Chondrocyte (in vitro differentiated cells): ENCODE measurements around the gene ICAM2. TPM values are rescaled to one million over a fixed set of nuclear protein-coding genes. Genes with fewer than 3 reads are reported as not detected.
A peak's percentile ranks its signal among the peaks of the same experiment; 100 is the strongest.

ENCODE experiments used
- DNase-seq: peaks from one replicate; pipeline ENCODE4 v3.0.0; 2021; ENCODE audit warnings: mixed read lengths, low spot score
- H3K27ac Mint-ChIP-seq: one replicate; pipeline ENCODE4 v1.8.0; 2021; ENCODE audit warnings: mild to moderate bottlenecking, moderate library complexity, mixed read lengths; ENCODE audit not compliant: unreplicated experiment
- H3K27me3 Mint-ChIP-seq: 2 replicates; pipeline ENCODE4 v1.8.0; 2021; ENCODE audit warnings: low read depth, mixed read lengths
- H3K36me3 Mint-ChIP-seq: 2 replicates; pipeline ENCODE4 v1.8.0; 2021; ENCODE audit warnings: low read depth, mixed read lengths
- H3K4me1 Mint-ChIP-seq: 2 replicates; pipeline ENCODE4 v1.8.0; 2021; ENCODE audit warnings: low read depth, mild to moderate bottlenecking, mixed read lengths
- H3K4me3 Mint-ChIP-seq: one replicate; pipeline ENCODE4 v1.8.0; 2021; ENCODE audit warnings: mild to moderate bottlenecking, moderate library complexity, mixed read lengths; ENCODE audit not compliant: unreplicated experiment
- H3K9me3 Mint-ChIP-seq: 2 replicates; pipeline ENCODE4 v1.8.0; 2021; ENCODE audit warnings: low read depth, mixed read lengths
- total RNA-seq: library from RNA; stranded (reverse); gene quantifications from 3 replicates; pipeline ENCODE4 v1.2.1, GENCODE V29; 2021
- TF ChIP-seq, protein P1 (sequence below): fragments of 200-600 bp; sonication (generic); IDR thresholded peaks from 2 replicates; pipeline ENCODE4 v1.5.0; 2021; ENCODE audit warnings: antibody characterized with exemption, mild to moderate bottlenecking, moderate library complexity

Gene ICAM2
- total RNA-seq, 1 donor from 2014 or later: not detected

DNA sequence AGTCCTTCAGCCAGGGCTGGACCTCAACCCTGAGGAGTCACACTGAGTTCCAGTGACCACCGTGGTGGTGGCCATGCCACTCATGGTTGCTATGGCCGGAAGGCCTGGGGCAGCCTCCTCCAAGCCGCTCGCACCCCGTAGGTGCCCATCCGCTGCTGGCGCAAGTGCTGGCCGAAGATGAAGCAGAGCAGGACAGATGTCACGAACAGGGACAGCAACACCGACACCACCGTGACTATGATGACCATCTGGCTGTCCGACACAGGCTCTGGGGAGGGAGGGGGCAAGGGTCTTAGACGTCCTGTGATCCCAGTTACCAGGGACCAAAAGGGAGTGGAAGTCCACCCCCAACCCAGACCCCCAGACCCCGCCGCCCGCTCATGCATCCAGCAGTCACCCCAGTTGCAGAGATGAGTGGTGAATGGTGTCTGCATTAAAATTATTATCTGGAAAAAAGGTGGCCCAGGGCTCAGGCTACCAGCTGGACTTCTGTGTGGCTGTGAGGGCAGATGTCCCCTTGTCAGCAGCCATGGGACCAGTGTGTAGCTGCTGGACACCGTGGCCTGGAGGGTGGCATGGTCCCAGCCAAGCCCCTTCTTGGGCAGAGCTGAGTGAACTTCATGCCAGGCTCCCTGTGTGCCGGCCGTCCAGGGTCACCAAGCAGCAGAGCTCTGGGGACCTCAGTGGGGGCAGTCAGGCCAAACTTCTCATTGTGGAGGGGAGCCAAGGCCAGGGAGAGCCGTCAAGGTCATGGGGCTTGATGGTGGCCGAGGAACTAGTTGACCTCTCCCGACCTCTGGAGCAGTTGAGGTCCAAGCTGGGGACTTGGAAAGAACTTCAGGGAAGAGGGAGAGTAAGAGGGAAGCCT is 17.5 kb downstream of the ICAM2 start:
- Mint-ChIP-seq H3K9me3 (no peaks in the 10 kb centered on the region), H3K4me1 (peaks cover 11% of the 10 kb centered on the region), H3K36me3 (no peaks in the 10 kb centered on the region), H3K4me3 (no peak overlapping the region), H3K27ac (no peak overlapping the region), H3K27me3 (peaks cover 2% of the 10 kb centered on the region)
- DNase-seq: peak; percentile 85
- TF ChIP-seq, protein P1, sequence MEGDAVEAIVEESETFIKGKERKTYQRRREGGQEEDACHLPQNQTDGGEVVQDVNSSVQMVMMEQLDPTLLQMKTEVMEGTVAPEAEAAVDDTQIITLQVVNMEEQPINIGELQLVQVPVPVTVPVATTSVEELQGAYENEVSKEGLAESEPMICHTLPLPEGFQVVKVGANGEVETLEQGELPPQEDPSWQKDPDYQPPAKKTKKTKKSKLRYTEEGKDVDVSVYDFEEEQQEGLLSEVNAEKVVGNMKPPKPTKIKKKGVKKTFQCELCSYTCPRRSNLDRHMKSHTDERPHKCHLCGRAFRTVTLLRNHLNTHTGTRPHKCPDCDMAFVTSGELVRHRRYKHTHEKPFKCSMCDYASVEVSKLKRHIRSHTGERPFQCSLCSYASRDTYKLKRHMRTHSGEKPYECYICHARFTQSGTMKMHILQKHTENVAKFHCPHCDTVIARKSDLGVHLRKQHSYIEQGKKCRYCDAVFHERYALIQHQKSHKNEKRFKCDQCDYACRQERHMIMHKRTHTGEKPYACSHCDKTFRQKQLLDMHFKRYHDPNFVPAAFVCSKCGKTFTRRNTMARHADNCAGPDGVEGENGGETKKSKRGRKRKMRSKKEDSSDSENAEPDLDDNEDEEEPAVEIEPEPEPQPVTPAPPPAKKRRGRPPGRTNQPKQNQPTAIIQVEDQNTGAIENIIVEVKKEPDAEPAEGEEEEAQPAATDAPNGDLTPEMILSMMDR: no peak

DNA sequence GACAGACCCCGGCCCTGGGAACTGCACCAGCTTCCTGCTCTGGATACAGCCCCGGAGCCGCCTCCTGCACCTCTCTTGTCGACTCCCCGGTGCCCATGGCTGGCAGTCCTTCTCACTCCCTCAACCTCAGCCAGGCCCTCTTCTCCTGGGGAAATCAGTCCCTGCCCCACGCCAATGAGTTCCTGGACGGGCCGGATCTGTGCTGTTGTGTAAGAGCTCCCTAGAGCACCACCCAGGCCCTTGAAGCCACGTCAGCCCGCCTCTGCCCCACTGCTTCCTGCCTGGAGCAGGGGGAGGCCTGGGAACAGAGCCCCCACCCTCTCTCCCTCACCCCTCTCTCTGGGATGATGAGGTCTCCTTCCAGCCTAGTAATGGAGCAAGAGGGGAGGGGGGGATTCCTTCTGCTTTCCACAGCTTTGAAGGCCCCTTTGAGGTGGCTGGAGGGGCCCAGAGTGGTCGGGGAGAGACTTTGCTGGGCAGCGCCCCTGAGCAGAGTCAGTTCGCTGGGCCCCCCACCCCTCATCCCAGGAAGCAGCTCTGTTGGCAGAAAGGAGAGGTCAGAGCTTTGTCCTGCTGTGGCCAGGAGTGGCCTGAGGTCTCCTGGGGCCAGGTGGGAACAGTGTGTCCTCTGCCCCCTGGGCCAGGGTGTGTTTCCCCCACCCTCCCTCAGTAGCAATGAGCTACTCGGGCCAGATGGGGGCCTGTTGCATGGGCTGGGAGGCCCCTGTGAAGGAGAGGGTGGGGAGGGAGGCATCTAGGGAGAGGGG is 18.5 kb downstream of the ICAM2 start:
- peak; percentile 89 for DNase-seq
- Mint-ChIP-seq H3K9me3 (no peaks in the 10 kb centered on the region), H3K27me3 (peaks cover 5% of the 10 kb centered on the region), H3K36me3 (no peaks in the 10 kb centered on the region), H3K4me3 (no peak overlapping the region), H3K4me1 (peaks cover 12% of the 10 kb centered on the region), H3K27ac (no peak overlapping the region)
- TF ChIP-seq, protein P1: no peak

DNA sequence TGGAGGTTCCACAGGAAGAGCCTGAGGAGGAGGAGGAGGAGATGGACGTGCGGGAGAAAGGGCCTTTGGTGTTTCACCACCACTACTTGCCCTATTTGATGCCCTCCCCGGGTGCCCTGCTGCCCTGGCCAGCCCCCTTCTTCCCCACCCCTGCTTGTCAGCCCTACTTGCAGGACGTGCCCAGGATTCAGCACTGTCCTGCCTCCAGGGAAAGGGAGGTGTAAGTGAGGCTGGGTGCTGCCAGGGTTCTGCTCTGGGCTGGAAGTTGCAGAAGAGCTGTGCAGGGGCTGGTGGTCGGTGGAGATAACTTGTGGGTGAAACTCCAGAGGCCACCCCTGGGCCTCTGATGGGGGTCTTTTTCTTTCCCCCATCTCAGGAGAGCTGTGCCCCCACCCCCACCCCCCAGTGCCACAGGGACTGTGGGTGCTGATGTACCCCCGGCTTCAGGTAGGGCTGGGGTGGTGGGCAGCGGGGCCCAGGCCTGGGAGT is 19.3 kb downstream of the ICAM2 start:
- Mint-ChIP-seq H3K27me3 (peaks cover 13% of the 10 kb centered on the region), H3K4me1 (peaks cover 12% of the 10 kb centered on the region), H3K4me3 (no peak overlapping the region), H3K9me3 (no peaks in the 10 kb centered on the region), H3K27ac (no peak overlapping the region), H3K36me3 (no peaks in the 10 kb centered on the region)
- TF ChIP-seq, protein P1: no peak
- peak; percentile 59 for DNase-seq

DNA sequence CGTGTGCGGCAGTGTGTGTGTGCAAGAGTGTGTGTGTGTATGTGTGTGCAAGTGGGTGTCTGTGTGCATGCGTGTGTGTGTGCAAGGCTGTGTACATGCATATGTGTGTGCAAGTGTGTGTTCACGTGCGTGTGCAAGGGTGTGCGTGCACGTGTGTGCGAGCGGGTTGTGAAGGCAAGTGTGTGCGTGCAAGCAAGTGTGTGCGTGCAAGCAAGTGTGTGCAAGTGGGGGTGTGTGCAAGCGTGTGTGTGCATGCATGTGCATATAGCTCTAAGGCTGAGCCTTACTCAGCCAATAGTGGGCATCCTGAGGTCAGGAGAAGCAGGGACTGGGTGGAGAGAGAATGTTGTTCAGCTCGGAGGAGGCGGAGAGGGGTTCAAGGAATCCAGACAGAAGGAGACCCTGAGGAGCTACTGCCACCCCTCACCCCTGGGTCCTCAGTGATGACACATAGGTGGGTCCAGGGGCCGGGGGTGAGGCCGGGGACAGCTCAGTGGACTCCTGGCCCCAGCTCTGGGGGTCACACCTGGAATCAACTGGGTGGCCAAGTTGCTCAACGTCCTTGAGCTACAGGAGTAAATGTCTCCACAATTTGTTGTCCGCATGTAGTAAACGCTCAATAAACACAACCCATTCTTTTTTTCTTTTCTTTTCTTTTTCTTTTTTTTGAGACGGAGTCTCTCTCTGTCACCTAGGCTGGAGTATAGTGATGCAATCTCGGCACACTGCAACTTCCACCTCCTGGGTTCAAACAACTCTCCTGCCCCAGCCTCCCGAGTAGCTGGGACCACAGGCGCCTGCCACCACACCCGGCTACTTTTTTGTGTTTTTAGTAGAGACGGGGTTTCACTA is 20.5 kb downstream of the ICAM2 start:
- TF ChIP-seq, protein P1: no peak
- DNase-seq: peak; percentile 76
- Mint-ChIP-seq H3K36me3 (no peaks in the 10 kb centered on the region), H3K27ac (no peak overlapping the region), H3K9me3 (no peaks in the 10 kb centered on the region), H3K4me1 (peaks cover 6% of the 10 kb centered on the region), H3K27me3 (peaks cover 19% of the 10 kb centered on the region), H3K4me3 (no peak overlapping the region)
